T-helper 1 cell treated with Interleukin-12 subunit alpha and Interleukin-12 subunit beta and Interleukin-4 antibody, amounts not matched to agents 30 ng/mL and 1 ng/mL, for 36 hours (primary cell): ENCODE results near the gene TRPM8. TPM values are rescaled to one million over a fixed set of nuclear protein-coding genes. Genes with fewer than 3 reads are reported as not detected.
"Not testable (repeated sequence)": the region's sequence is repeated elsewhere in the genome, so short reads cannot be mapped to it uniquely, and the experiment has no call there.

Source experiments
- intact Hi-C: fragments of 100-400 bp; cut with micrococcal nuclease; formaldehyde crosslinking; loops from one replicate; pipeline ENCODE4 v1.15.1; 2024
- total RNA-seq: library from RNA; stranded (reverse); gene quantifications from 2 replicates; pipeline ENCODE4 v1.2.3, GENCODE V29; 2022

The TRPM8 gene
- total RNA-seq, 1 donor from 2014 or later = not detected

GRCh38 chr2:233936089-233936488 is 18.9 kb downstream of the TRPM8 start:
- intact Hi-C loops = no loop called here

- intact Hi-C loops = no loop called here
These were observed 21.6 kb downstream of the TRPM8 start for GRCh38 chr2:233938676-233939370.

GRCh38 chr2:233940376-233941276 is 23.5 kb downstream of the TRPM8 start:
- intact Hi-C loops = no loop called here

- intact Hi-C loops = no loop called here
These were observed 25.6 kb downstream of the TRPM8 start for GRCh38 chr2:233942731-233943130.

- intact Hi-C loops = no loop called here
These were observed 27.1 kb downstream of the TRPM8 start for GRCh38 chr2:233944269-233944668.

GRCh38 chr2:233944722-233945121 is 27.5 kb downstream of the TRPM8 start:
- intact Hi-C loops = no loop called here

- intact Hi-C loops = no loop called here
These were observed 28.0 kb downstream of the TRPM8 start for GRCh38 chr2:233945146-233945545.

- intact Hi-C loops = no loop called here
These were observed 33.1 kb downstream of the TRPM8 start for GRCh38 chr2:233950078-233950825.

- intact Hi-C loops = no loop called here
These were observed 35.2 kb downstream of the TRPM8 start for GRCh38 chr2:233952335-233952734.

- intact Hi-C loops = no loop called here
These were observed 36.1 kb downstream of the TRPM8 start for GRCh38 chr2:233953087-233953801.

GRCh38 chr2:233960203-233960602 is 43.0 kb downstream of the TRPM8 start:
- intact Hi-C loops = no loop called here

GRCh38 chr2:233961905-233962304 is 44.7 kb downstream of the TRPM8 start:
- intact Hi-C loops = no loop called here

- intact Hi-C loops = no loop called here
These were observed 47.4 kb downstream of the TRPM8 start for GRCh38 chr2:233964581-233964980.

GRCh38 chr2:233965032-233965603 is 47.9 kb downstream of the TRPM8 start:
- intact Hi-C loops = no loop called here

- intact Hi-C loops = not testable (repeated sequence)
These were observed 48.5 kb downstream of the TRPM8 start for GRCh38 chr2:233965646-233966045.

- intact Hi-C loops = no loop called here
These were observed 49.2 kb downstream of the TRPM8 start for GRCh38 chr2:233966388-233966787.

GRCh38 chr2:233967164-233967563 is 50.0 kb downstream of the TRPM8 start:
- intact Hi-C loops = no loop called here

- intact Hi-C loops = loop anchor here (2.0 kb wide), 1 partner anchor 1146 kb away; no protein-coding TSS in a partner anchor
These were observed 51.4 kb downstream of the TRPM8 start for GRCh38 chr2:233968556-233968955.

GRCh38 chr2:233972460-233972859 is 55.3 kb downstream of the TRPM8 start:
- intact Hi-C loops = not testable (repeated sequence)

GRCh38 chr2:233972941-233973575 is 55.9 kb downstream of the TRPM8 start:
- intact Hi-C loops = no loop called here
